Measurements from ENCODE around the gene DNHD1.

The DNHD1 gene

DNA sequence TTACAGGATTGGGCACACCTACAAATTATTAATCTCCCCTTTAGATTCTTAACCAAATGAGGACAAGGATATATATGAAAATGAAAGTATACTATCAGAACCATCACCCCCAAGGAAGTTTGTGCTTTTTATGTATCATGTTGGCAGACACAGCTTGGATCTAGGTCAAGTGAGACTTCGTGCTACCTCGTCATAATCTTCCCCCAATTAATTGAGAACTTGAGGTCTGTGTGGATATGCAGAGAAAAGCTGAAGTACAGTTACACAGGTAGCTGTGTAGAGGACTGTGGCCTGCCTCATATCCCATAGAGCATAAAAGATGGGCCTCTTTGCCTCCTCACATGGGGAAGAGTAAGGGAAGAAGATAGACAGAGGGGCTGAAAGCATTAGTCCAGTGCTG is 45.6 kb downstream of the DNHD1 start:
- no peak overlapping the region for H3K4me3 ChIP-seq (ENCODE audit: control insufficient read depth, low read depth, low read length)
- TF ChIP-seq, protein P1, sequence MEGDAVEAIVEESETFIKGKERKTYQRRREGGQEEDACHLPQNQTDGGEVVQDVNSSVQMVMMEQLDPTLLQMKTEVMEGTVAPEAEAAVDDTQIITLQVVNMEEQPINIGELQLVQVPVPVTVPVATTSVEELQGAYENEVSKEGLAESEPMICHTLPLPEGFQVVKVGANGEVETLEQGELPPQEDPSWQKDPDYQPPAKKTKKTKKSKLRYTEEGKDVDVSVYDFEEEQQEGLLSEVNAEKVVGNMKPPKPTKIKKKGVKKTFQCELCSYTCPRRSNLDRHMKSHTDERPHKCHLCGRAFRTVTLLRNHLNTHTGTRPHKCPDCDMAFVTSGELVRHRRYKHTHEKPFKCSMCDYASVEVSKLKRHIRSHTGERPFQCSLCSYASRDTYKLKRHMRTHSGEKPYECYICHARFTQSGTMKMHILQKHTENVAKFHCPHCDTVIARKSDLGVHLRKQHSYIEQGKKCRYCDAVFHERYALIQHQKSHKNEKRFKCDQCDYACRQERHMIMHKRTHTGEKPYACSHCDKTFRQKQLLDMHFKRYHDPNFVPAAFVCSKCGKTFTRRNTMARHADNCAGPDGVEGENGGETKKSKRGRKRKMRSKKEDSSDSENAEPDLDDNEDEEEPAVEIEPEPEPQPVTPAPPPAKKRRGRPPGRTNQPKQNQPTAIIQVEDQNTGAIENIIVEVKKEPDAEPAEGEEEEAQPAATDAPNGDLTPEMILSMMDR (conservative IDR thresholded peaks at IDR 0.05; ENCODE audit: control insufficient read depth, insufficient read depth, low read depth, low read length) = no peak
- no peak for DNase-seq (ENCODE audit: low read depth)

DNA sequence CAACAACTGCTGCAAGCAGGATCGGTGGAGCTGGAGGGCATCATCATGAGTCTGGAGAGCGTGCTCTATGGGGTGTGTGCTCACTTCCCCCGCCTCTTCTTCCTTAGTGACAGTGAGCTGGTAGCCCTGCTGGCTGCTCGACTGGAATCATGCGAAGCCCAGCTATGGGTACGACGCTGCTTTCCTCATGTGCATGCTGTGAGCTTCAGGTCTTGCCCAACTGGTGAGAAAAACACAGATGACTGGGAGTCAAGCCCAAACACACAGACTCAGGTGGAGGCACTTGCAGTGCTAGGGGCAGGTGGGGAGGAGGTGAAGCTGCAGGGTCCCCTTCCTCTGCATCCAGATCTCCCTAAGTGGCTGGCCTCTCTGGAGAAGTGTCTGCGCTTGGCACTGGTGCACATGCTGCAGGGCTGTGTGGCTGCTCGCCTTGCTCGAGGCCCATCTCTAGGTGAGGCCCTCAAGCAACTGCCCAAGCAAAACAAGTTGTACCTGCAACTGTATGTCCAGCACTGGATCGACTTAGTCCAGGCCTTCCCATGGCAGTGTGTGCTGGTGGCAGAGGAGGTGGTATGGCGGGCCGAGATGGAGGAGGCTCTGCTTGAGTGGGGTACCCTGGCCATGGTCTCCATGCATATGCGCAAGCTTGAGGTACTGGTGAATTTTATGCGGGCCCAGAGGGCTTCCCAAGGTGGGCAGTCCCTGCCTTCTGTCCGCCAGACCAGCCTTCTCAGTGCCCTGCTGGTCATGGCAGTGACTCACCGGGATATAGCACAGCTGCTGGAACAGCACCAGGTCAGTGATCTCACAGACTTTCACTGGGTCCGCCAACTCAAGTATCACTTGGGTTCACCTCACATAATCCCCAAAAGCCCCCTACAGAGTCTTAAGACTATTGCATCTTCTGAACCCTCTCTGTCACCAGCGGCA is 48.1 kb downstream of the DNHD1 start:
- H3K4me3 ChIP-seq (ENCODE audit: control insufficient read depth, low read depth, low read length) = no peak overlapping the region
- TF ChIP-seq, protein P1 (conservative IDR thresholded peaks at IDR 0.05; ENCODE audit: control insufficient read depth, insufficient read depth, low read depth, low read length) = no peak
- DNase-seq (ENCODE audit: low read depth) = peak; percentile 58

DNA sequence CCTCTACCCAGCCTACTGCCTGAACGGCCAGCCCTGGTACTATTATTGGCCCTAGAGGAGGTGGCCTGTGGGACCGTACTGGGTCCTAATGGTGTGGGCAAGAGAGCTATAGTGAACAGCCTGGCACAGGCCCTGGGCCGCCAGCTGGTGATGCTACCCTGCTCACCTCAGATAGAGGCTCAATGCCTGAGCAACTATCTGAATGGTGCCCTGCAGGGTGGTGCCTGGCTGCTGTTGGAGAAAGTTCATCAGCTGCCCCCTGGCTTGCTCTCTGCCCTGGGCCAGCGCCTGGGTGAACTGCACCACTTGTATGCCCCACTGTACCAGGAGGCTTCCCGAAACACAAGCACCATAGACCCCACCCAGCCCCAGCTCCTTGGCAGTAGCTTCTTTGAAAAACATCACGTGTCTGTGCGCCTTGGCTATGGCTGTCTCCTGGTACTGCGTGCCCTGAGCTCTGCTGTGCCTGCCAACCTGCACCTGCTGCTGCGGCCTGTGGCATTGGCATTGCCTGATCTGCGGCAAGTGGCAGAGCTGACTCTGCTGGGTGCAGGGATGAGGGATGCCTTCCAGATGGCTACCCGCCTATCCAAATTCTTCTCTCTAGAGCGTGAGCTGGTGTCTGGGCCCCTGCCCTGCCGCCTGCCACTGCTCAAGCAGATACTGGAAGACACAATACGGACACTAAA is 49.0 kb downstream of the DNHD1 start:
- no peak overlapping the region for H3K4me3 ChIP-seq (ENCODE audit: control insufficient read depth, low read depth, low read length)
- TF ChIP-seq, protein P1 (conservative IDR thresholded peaks at IDR 0.05; ENCODE audit: control insufficient read depth, insufficient read depth, low read depth, low read length) = no peak
- DNase-seq (ENCODE audit: low read depth) = no peak

DNA sequence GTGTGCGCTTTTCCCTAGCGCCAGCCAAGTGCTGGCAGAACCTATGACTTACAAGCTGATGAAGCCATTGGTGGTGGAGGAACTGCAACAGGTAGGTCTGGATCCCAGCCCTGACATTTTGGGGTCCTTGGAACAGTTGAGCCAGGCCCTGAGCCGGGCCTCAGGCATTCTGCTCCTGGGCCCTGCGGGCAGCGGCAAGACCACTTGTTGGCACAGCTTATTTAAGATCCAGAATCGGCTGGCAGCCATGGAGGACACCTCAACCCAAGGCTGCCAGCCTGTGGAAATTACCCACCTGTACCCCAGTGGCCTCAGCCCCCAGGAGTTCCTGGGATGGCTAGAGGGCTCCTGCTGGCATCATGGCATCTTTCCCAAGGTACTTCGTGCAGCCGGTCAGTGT is 49.7 kb downstream of the DNHD1 start:
- no peak overlapping the region for H3K4me3 ChIP-seq (ENCODE audit: control insufficient read depth, low read depth, low read length)
- no peak for DNase-seq (ENCODE audit: low read depth)
- TF ChIP-seq, protein P1 (conservative IDR thresholded peaks at IDR 0.05; ENCODE audit: control insufficient read depth, insufficient read depth, low read depth, low read length) = no peak

DNA sequence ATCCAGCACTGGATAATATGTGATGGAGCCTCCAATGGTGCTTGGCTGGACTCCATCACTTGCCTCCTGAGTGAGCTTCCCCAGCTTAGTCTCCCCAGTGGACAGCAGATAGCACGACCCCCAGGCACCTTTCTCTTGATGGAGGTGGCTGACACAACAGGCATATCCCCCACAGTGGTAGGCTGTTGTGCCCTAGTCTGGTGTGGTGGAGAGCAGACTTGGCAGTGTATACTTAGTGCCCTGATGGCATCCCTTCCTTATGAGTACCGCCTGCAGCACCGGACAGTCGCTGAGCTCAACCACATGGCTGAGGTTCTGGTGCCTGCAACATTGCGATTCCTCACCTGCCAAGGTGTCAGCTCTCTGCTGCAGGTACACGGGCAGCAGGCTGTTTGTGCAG is 50.1 kb downstream of the DNHD1 start:
- TF ChIP-seq, protein P1 (conservative IDR thresholded peaks at IDR 0.05; ENCODE audit: control insufficient read depth, insufficient read depth, low read depth, low read length) = no peak
- no peak for DNase-seq (ENCODE audit: low read depth)
- no peak overlapping the region for H3K4me3 ChIP-seq (ENCODE audit: control insufficient read depth, low read depth, low read length)

DNA sequence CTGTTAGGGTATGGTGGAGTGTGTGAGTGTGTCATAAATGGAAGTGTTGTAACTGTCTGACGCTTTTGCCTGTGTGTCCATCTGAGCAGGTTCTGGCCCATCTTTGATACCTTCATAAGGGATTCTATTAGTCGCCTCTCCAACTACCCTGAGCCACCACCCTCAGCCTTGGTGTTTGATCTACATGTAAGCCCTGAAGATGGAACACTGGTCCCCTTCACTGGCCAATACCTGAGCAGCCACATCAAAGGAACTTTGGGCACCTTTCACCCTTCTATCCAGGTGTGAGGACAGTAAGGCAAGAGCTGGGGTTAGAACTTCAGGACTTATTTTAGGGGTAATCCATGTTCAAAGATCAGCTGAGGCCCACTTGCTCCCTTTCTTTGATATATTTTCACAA is 51.0 kb downstream of the DNHD1 start:
- no peak for DNase-seq (ENCODE audit: low read depth)
- H3K4me3 ChIP-seq (ENCODE audit: control insufficient read depth, low read depth, low read length) = no peak overlapping the region
- TF ChIP-seq, protein P1 (conservative IDR thresholded peaks at IDR 0.05; ENCODE audit: control insufficient read depth, insufficient read depth, low read depth, low read length) = no peak

All from fibroblast of mammary gland (primary cell).